Neural cell (in vitro differentiated cells): ENCODE measurements around the gene HES6.

Experiments used
- CTCF ChIP-seq: fragments of 450-650 bp; IDR thresholded peaks from 2 replicates; pipeline ENCODE4 v1.5.1; 2014; ENCODE audit warnings: antibody characterized with exemption, mild to moderate bottlenecking, moderate library complexity; ENCODE audit not compliant: poor library complexity, severe bottlenecking
- EP300 ChIP-seq: fragments of 450-650 bp; conservative IDR thresholded peaks from 2 replicates; pipeline ENCODE4 v1.6.1; 2014; ENCODE audit warnings: antibody characterized with exemption, mild to moderate bottlenecking, moderate library complexity; ENCODE audit not compliant: poor library complexity, severe bottlenecking
- EZH2 ChIP-seq: fragments of 200-600, 300-800 bp; shearing (Covaris generic), sonication (generic); IDR thresholded peaks from 2 replicates; pipeline ENCODE4 v1.6.1; 2014; ENCODE audit warnings: antibody characterized with exemption, low read length, borderline replicate concordance, mild to moderate bottlenecking; ENCODE audit not compliant: insufficient read depth, poor library complexity, severe bottlenecking
- RAD21 ChIP-seq: fragments of 450-650 bp; conservative IDR thresholded peaks from 2 replicates; pipeline ENCODE4 v1.6.1; 2014; ENCODE audit warnings: antibody characterized with exemption, mild to moderate bottlenecking, moderate library complexity

- no peak for TF ChIP-seq RAD21
- TF ChIP-seq CTCF = peak; percentile 36
- no peak for TF ChIP-seq EZH2
- no peak for TF ChIP-seq EP300
Observed at GRCh38 chr2:238238766-238239542, 884 bp downstream of the HES6 start.
